Effector memory CD4-positive, alpha-beta T cell (primary cell): ENCODE results near the gene PLBD2.

Experiments
- DNase-seq, 3 donors: peaks; one replicate each; pipeline ENCODE4 v3.0.0-alpha.2; 2020
- H3K27ac ChIP-seq: 2 replicates; pipeline ENCODE4 v1.7.0; 2013; ENCODE audit warnings: mild to moderate bottlenecking, low read length, moderate library complexity; ENCODE audit not compliant: insufficient read depth, poor library complexity, severe bottlenecking
- H3K27me3 ChIP-seq: replicated peaks from 2 replicates; pipeline ENCODE4 v1.7.0; 2013; ENCODE audit warnings: mild to moderate bottlenecking, low read length; ENCODE audit not compliant: insufficient read depth, control insufficient read depth, poor library complexity, severe bottlenecking
- H3K36me3 ChIP-seq: 2 replicates; pipeline ENCODE4 v1.7.0; 2013; ENCODE audit warnings: mild to moderate bottlenecking, low read length, moderate library complexity; ENCODE audit not compliant: control insufficient read depth, insufficient read depth
- H3K4me1 ChIP-seq: 2 replicates; pipeline ENCODE4 v1.7.0; 2013; ENCODE audit warnings: low read length, mild to moderate bottlenecking; ENCODE audit not compliant: control insufficient read depth, insufficient read depth, poor library complexity, severe bottlenecking
- H3K4me3 ChIP-seq: 2 replicates; pipeline ENCODE4 v1.7.0; 2013; ENCODE audit warnings: low read length, low read depth, mild to moderate bottlenecking; ENCODE audit not compliant: insufficient read depth, poor library complexity, severe bottlenecking
- H3K9me3 ChIP-seq: 2 replicates; pipeline ENCODE4 v1.7.0; 2013; ENCODE audit warnings: mild to moderate bottlenecking, low read length, moderate library complexity; ENCODE audit not compliant: control insufficient read depth
- total RNA-seq, 3 donors: gene quantifications; one replicate each; lab custom pipeline; 2026; lab: John Stamatoyannopoulos, UW

PLBD2 gene, protein sequence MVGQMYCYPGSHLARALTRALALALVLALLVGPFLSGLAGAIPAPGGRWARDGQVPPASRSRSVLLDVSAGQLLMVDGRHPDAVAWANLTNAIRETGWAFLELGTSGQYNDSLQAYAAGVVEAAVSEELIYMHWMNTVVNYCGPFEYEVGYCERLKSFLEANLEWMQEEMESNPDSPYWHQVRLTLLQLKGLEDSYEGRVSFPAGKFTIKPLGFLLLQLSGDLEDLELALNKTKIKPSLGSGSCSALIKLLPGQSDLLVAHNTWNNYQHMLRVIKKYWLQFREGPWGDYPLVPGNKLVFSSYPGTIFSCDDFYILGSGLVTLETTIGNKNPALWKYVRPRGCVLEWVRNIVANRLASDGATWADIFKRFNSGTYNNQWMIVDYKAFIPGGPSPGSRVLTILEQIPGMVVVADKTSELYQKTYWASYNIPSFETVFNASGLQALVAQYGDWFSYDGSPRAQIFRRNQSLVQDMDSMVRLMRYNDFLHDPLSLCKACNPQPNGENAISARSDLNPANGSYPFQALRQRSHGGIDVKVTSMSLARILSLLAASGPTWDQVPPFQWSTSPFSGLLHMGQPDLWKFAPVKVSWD
- total RNA-seq: 6.9 to 12.8 (median 7.3) reads per million in 3 donors

DNA sequence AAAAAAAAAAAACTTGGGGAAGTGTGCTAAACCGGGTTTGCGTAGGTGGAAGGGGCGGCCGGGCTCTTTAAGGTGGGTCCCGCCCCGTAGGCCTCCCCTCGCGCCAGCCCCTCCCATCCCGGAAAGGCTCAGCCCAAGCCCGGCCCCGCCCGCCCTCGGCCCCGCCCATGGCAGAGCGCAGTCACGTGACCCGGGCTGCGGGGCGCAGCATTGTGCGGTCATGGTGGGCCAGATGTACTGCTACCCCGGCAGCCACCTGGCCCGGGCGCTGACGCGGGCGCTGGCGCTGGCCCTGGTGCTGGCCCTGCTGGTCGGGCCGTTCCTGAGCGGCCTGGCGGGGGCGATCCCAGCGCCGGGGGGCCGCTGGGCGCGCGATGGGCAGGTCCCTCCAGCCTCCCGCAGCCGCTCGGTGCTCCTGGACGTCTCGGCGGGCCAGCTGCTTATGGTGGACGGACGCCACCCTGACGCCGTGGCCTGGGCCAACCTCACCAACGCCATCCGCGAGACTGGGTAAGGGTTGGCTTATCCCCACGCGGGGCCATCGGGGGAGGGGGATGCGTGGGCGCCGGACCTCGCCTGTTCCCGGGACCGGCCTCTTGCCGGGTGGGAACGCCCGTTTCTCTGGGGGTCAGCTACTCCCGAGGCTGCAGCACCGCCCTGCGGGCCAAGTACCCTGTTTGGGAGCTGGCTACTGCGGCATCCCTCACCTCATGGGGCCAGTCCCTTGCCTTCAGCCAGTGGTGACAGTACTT is at the start of gene PLBD2:
TSS of gene PLBD2 (plus strand) at position 207 of the 752 bp plus-strand sequence. CDS start at position 221, 14 bp downstream.
- DNase-seq: peak; percentile 94 to 95 (median 94)
- H3K4me3 ChIP-seq: peak within 1 kb of the TSS; percentile 62
- peaks cover 6% of the 10 kb centered on the region for H3K4me1 ChIP-seq
- peak within 1 kb of the TSS; percentile 66 for H3K27ac ChIP-seq
- H3K36me3 ChIP-seq: no peaks in the 10 kb centered on the region
- no peaks in the 10 kb centered on the region for H3K27me3 ChIP-seq
- no peaks in the 10 kb centered on the region for H3K9me3 ChIP-seq

DNA sequence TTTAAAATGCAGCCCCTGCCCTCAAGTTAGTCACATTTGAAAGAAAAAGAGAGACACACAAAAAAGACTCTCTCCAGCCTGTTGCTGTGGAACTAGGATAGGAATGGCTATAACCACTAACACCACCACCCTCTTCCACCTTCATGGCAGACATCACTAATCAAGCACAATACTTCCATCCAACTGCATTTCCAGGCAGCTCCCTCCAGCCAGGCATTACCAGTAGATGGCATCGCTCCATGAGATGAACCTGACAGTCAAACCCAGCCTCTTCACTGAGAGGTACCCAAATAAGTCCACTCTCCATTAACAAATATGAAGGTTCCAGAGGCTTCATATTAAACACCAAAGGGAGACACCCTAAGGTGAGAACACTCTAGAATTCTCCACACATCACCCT is 47.9 kb upstream of the PLBD2 start:
- no peak overlapping the region for H3K27ac ChIP-seq

DNA sequence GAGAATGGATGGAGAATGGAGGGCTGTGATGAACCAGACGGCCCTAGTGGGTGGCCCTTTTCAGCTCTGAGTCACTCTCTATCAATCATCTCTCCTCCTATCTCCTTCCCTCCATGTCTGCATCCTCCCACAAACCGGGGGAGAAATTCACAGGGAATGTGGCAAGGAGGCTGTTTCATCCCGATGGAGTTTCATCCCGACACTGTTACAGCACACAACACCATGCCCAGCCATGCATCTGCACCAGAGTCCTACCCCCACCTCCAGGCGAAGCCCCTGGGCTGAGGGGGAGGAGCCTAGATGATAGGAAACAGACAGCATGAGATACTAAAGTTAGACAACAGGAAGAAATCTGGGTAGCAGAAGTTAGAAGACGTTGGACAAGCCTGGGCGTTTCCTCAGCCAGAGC is 44.3 kb upstream of the PLBD2 start:
- H3K4me3 ChIP-seq: no peak overlapping the region
- no peaks in the 10 kb centered on the region for H3K27me3 ChIP-seq
- H3K9me3 ChIP-seq: no peaks in the 10 kb centered on the region
- H3K27ac ChIP-seq: no peak overlapping the region
- DNase-seq: no peak
- no peaks in the 10 kb centered on the region for H3K4me1 ChIP-seq
- peaks cover 63% of the 10 kb centered on the region for H3K36me3 ChIP-seq

More for the DNA sequence above, 47.9 kb upstream of the PLBD2 start:
- Histone ChIP-seq H3K9me3 (no peaks in the 10 kb centered on the region), H3K4me1 (no peaks in the 10 kb centered on the region), H3K4me3 (no peak overlapping the region), H3K36me3 (peaks cover 58% of the 10 kb centered on the region), H3K27me3 (no peaks in the 10 kb centered on the region)
- no peak for DNase-seq

DNA sequence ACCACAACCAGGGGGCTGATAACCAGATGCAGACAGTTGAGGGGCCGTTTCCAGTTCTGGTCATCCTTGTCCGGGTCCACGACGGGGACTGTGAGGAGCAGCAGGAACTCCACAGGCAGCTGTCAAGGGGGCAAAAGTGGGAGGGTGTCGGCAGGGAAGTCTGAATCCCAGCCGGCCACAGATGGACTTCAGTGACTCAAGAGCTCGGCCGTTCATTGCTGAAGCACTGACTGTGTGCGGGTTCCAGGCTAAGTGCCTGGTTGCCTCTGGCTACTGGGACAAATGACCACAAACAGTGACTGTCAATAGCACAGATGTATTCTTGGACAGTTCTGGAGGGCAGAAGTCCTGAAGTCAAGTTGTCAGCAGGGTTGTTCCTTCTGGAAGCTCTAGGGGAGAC is 43.0 kb upstream of the PLBD2 start:
- H3K27me3 ChIP-seq: no peaks in the 10 kb centered on the region
- no peak overlapping the region for H3K27ac ChIP-seq
- H3K4me1 ChIP-seq: no peaks in the 10 kb centered on the region
- H3K4me3 ChIP-seq: no peak overlapping the region
- no peak for DNase-seq
- peaks cover 65% of the 10 kb centered on the region for H3K36me3 ChIP-seq
- no peaks in the 10 kb centered on the region for H3K9me3 ChIP-seq

DNA sequence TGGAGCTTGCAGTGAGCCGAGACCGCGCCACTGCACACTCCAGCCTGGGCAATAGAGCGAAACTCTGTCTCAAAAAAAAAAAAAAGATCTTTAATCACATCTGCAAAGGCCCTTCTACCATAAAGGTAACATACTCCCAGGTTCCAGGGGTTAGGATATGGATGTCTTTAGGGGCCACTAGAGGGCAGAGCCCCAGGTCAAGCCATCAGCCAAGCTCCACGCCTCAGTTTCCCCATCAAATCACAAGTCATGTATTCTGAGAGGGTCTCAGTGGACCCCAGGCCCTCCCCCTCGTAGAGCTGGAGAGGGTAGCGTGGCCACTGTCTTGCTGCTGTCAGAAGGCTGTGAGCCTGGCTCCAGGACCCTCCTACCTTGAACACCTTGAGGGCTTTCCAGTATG is 42.2 kb upstream of the PLBD2 start:
- Histone ChIP-seq H3K36me3 (peaks cover 68% of the 10 kb centered on the region), H3K27me3 (no peaks in the 10 kb centered on the region)
- DNase-seq: no peak

DNA sequence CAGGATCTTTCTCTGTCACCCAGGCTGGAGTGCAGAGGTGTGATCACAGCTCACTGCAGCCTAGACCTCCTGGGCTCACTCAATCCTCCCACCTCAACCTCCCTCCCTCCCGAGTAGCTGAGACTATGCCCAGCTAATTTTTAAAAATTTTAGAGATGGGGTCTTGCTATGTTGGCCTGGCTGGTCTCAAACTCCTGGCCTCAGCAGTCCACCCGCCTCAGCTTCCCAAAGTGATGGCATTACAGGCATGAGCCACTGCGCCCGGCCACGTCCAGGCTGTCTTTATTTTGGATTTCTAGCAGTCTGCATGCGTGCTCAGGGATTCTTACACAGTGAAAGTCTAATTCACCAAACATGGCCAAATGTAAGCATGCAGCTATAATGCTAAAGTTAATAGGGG is 41.3 kb upstream of the PLBD2 start:
- H3K27ac ChIP-seq: no peak overlapping the region
- H3K36me3 ChIP-seq: peaks cover 73% of the 10 kb centered on the region
- H3K27me3 ChIP-seq: no peaks in the 10 kb centered on the region
- H3K4me1 ChIP-seq: no peaks in the 10 kb centered on the region
- H3K4me3 ChIP-seq: no peak overlapping the region
- no peaks in the 10 kb centered on the region for H3K9me3 ChIP-seq
- no peak for DNase-seq

More for the DNA sequence above, 42.2 kb upstream of the PLBD2 start:
- H3K4me3 ChIP-seq: no peak overlapping the region
- H3K4me1 ChIP-seq: no peaks in the 10 kb centered on the region
- no peak overlapping the region for H3K27ac ChIP-seq
- H3K9me3 ChIP-seq: no peaks in the 10 kb centered on the region

DNA sequence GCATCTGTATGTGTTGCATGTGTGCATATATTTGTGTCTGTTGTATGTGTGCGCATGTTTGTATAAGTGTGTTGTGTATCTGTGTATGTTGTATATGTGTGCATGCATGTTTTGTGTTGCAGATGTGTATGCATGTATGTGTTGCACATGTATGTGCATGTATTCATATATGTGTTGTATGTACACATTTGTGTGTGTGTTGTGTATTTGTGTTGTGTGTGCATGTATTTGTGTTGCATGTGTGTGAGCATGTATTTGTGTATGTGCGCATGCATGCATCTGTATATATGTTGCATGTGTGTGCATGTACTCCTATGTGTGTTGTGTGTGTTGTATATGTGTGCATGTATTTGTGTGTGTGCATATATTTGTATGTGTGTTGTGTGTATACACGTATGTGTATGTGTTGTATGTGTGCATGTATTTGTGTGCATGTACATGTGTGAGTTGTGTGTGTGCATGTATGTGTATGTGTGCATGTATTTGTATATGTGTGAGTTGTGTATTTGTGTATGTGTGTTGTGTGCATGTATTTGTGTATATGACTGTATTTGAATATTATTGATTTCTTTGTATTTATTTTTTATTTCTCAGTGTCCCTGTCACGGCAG is 40.2 kb upstream of the PLBD2 start:
- Histone ChIP-seq H3K36me3 (peaks cover 71% of the 10 kb centered on the region), H3K27me3 (no peaks in the 10 kb centered on the region)
- no peak for DNase-seq

DNA sequence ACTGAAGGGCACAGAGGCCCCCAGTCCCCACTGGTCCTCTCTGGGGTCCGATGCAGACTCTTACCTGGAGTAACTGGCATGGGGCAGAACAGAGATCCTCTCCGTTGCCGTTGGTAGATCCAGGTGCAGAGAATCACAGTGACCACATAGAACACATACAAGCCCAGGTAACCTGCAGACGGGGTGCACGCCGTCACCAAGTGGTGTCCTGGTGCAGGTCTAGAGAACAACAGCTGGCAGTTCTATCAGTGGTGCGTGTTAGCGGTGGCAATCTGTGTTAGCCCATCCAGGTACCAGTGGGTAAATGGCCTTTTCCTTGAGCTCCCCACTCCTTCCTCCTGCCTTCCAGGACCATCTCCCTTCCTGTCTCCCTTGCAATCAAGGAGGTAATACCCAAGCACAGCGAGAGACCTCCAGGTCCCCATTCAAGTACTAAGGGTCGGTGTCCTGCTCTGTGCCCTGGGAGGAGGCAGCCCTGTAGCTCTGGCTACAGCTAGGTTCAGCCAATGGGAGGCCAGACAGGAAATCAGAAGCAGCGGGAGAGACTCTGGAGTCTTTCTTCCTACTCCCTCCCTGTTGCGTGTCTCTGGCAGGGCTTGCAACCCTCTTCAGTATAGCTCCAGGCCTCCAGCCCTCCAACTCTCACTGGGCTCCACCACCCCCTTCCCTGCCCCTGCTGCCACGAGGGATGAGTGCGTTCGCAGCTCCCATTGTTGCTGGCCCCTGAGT is 39.3 kb upstream of the PLBD2 start:
- Histone ChIP-seq H3K36me3 (peaks cover 69% of the 10 kb centered on the region), H3K27ac (no peak overlapping the region)
- DNase-seq: no peak

More for the DNA sequence above, 40.2 kb upstream of the PLBD2 start:
- Histone ChIP-seq H3K4me1 (no peaks in the 10 kb centered on the region), H3K4me3 (no peak overlapping the region), H3K9me3 (no peaks in the 10 kb centered on the region), H3K27ac (no peak overlapping the region)

DNA sequence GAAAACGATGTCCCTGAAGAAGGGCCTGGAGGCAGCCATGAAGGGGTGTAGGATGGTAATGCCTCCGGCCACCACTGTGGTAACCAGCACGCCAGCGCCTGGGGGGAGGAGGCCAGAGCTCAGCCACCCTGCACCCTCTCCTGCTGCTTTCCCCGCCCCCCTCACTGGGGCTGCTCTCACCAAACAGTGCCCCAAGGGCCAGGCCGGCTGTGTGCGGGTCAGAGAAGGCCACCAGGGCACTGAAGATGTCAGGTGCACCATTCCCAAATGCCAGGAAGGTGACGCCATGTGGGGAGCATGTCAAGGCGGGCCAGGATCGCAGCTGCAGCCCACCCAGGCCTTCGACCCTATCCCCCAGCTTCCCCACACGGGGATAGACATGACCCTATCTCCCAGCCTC is 38.0 kb upstream of the PLBD2 start:
- Histone ChIP-seq H3K27ac (no peak overlapping the region), H3K9me3 (no peaks in the 10 kb centered on the region), H3K36me3 (peaks cover 55% of the 10 kb centered on the region), H3K4me3 (no peak overlapping the region), H3K4me1 (no peaks in the 10 kb centered on the region), H3K27me3 (no peaks in the 10 kb centered on the region)
- DNase-seq: no peak

More for the DNA sequence above, 39.3 kb upstream of the PLBD2 start:
- no peaks in the 10 kb centered on the region for H3K27me3 ChIP-seq
- no peaks in the 10 kb centered on the region for H3K9me3 ChIP-seq
- no peak overlapping the region for H3K4me3 ChIP-seq
- no peaks in the 10 kb centered on the region for H3K4me1 ChIP-seq
